OCI-M2 (cell line): ENCODE results near the gene LAMA1.
"Not testable (repeated sequence)": the region's sequence is repeated elsewhere in the genome, so short reads cannot be mapped to it uniquely, and the experiment has no call there.

Experiments used
- DNase-seq: peaks from one replicate; lab custom pipeline; 2025; ENCODE audit not compliant: unreplicated experiment; lab: John Stamatoyannopoulos, UW

The LAMA1 gene

DNA sequence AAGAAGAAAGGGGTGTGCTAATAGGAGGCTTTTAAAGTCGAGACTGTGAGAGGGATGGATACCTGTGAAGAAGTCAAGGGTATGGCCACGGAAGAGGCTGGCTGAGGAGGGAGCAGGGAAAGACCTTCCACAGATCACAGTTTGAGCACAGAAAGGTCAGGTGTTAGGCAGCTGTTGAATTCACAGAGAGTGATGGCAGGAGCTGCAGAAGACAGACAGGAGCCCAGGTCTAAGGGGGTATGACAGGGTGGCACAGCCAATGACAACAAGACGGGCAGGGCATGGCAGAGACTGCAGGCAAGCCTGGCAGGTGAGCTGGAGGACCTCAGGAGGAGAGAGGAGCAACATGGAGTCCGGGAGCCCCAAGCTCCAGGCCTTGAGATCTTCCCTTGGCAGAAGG is 163.1 kb downstream of the LAMA1 start:
- no peak for DNase-seq

DNA sequence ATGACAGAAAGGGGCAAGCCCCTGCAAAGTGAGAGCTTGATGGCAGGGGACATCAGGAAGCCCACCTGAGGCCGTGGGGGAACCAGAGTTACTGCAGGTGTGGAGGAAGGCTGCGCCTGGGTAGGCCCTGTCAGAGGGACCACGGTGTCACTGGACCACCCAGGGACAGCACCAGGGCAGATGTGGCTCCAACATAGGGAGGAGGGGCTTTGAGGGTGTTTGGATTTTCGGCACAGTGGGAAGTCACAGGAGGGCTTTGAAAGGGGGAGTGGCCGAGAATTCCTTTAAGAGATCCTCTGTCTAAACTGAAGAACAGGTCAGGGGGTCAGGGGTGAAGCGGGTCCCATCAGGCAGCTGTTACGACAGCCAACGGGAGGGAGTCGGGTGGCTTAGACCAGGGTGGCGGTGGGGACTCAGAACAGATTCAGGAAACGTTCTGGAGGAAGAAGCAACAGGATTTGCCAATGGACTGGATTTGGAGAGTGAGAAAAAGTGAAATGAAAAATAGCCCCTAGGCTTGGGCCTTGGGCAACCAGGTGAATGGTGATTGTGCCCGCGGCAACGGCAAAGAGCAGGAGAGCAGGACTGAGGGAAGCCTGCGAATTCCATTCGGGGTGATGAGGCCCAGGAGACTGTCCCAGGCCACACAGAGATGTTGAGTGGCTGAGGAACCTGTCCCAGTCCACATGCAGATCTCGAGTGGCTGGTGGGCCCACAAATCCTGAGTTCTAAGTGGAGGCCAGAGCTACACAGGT is 166.1 kb downstream of the LAMA1 start:
- DNase-seq, result no peak

DNA sequence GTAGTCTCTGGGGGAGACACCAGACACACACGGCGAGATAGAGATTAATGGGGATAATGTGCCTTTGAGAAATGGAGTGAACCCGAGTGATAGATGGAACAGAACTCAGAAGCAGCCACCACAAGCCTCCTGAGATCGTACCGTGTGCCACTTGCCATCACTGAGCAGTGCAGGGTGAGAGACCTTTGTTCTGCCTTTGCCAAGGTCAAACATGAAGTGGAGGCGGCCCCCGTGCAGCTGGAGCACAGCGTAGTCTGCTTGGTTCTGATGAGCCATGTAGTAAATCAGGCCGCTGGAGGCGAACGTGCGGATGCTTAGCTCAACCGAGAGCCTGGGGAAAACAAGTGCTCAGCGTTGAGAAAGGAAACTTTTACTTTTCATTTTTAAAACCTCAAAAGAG is 167.0 kb downstream of the LAMA1 start:
- DNase-seq, result no peak

DNA sequence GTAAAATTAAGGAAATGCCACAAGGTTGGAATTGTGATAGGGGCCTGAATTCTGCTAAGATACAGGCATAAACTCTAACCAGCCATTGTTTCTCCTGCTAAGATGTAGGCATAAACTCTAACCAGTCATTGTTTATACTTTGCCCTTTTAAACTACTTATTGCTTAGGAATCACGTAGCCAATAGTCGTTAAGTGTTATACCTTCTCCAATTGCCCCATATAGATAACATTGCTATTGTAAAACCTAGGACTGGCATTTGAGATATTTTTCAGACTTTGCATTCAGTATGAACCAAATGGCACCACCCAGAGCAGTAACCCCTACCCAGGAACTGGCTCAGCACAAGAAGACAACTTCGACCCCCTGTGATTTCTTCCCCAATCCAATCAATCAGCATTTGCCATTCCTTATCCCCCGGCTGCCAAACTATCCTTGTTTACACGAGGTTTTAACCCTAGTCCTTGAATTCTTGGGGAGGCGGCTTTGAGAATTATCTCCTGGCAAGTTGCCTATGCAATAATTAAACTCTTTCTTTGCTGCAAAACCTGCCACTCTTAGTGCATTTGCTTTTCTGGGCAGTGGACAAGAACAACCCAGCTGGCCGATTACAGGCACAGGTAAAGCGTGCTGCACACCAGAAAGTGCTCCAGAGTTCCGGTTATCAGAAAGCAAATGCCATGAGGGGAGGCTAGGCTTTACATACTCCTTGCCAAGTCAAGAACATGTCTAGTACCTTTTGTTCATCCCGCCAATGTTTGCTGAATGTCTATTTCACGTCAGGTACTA is 167.6 kb downstream of the LAMA1 start:
- DNase-seq, result no peak

DNA sequence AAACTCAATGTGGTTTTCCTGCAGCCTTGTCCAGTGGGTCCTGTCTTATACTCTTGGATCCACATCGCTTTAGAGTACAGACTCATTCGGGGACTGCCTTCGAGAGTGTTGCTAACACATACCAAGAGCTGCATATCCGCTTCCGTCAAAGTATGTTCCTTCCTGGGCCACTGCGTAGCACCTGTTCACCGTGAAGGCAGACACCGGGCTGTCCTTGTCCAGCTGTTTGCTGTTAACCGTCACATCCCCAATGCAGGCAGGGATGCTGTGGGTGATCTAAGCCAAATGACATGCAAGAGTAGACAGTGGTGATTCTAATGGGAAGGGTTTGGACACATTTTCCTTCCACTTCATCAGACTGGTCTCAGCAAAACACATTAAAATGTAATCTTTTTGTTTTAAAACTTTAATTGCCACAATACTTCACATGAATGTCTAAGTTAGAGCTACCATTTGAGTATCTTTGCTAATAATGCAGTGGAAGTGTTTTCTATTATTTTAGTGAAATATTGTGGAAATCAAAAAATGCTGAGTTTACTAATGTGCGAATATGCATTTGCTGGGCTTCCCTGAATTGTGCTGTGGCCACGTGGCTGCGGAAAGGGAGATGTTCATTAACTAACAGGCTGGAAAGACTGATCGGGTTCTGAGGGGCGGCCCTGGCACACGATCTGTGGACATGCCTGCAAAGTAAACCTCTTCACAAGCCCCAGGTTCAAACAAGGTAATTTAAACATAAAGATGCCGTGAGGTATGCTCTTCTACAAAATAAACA is 169.1 kb downstream of the LAMA1 start:
- DNase-seq, result no peak

DNA sequence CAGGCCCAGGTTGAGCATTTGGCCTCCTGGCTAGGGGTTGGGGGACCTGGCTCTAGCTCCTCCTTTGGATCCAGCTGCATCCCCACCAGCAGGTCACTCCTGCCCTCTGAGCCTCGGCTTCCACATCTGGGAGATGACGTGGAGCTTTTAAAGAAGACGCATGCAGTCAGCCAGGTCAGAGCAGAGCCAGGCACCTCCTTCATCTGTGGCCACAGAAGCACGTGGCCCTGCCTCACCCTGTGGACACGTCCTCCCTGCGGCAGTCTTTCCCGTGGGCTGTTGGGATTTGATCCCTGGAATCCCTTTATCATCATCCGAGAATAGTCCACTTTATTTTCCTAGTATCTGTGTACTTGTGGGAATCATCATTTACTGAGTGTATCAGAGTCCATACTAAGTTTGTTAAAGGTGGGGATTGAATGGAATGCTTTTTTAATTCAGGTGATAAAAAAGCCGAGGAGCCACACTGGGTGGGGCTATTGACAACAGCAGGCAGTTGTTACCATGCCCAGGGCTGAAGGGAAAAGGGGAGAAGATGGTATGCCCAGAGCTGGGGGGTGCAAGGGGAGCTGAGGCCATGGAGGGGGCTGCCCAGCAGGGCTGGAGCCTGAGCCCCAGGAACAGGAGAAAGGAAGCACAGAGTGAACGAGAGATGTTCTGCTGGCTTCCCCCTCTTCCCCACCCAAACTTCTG is 170.1 kb downstream of the LAMA1 start:
- no peak for DNase-seq

DNA sequence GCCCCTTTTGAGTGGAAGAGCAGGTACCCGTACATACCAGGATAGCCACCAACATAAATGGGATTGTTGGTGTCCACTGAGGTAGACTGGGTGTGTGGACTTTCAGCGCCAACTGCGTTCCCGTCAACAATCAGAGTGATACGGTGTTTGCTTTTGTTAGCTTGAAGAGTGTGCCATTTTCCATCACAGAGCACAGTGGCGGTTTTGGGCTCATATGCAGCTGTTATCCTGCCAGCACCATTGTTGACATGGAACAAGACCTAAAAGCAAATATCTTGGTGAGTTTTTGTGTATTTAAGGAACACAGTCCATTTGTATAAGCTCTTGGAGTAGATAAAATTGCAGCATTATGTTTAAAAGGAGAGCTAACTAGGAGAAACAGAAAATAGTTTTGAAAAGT is 174.5 kb downstream of the LAMA1 start:
- no peak for DNase-seq

DNA sequence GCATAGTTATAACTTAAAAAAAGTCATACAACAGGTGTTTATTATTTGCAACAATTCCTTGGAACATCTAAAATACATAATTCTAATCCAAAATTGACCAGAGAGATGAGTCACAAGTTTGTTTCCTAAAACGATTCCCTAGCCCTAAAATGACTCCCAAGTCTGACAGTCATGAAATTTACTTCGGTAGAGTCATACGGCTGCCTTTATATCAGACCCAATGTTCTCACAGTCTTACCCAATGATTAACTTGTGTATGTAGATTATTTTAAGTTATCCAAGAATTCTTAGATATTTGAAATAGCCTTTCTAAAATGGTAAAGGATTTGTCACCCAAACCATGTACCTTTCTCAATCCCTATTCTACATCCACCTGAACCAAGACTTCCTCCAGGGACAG is 174.9 kb downstream of the LAMA1 start:
- DNase-seq, result no peak

DNA sequence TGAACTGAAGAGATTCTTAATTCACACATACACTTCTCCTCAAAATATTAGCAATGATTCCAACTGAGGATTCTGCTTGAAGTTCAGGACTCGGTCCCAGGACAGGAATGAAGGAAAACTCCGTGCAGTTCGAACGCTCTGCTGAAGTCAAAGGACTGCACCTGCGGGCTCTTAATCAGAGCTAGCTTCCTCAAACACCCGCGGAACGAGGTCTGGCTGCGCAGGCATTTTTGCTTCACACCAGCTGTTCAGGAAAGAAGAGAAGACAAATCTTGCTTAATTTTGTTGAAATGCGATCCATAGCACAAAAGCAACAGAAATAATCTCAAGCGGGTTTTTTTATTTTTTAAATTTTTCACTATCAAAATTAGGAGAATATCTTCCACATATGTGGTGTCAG is 175.6 kb downstream of the LAMA1 start:
- DNase-seq, result no peak

DNA sequence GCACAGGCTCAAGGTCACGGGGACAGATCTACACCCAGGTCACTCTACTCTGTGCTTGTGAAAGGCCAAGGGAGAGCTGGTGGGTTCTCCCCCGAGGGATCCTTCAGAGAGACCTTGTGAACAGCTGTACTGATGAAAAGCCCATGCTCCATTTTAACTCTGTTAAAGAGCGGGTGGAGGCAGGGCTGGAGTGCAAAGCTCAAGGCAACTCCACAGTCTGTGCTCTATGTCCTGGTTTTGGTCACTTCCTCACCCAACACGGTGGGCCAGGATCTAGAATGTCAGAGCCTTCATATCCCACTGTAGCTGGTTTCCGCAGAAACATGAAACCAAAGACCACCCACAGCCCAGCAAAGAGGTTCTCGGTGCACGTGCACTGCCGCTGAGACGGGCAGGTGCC is 177.1 kb downstream of the LAMA1 start:
- DNase-seq, result no peak

DNA sequence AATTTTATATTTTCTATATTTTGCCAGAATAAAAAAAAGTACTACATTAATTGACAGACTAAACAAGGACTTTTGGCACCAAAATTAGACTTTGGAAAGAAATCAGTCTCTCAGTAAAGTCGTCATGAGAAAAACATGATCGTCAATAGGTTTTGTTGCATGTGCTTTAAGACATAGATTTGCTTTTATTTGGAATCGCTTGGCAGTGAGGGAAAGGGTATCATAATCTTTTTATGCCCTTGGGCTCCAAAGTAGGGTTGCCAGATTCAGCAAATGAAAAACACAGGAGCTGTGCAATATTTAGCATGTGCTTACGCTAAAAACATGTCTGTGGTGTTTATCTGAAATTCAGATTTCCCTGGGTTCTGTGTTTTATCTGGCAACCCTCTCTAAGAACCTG is 177.6 kb downstream of the LAMA1 start:
- DNase-seq, result no peak

DNA sequence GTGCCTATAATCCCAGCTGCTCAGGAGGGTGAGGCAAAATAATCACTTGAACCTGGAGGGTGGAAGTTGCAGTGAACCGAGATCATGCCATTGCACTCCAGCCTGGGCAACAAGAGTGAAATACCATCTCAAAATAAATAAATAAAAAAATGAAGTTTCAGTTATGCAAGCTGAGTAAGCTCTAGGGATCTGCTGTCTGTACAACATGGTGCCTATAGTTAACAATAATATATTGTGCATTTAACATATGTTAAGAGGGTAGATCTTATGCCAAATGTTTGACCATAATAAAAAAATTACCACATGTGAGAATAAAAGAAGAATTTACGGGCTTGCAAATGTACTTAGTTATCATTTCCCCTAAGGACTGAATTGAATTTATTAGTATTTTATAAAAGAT is 179.2 kb downstream of the LAMA1 start:
- not testable (repeated sequence) for DNase-seq

DNA sequence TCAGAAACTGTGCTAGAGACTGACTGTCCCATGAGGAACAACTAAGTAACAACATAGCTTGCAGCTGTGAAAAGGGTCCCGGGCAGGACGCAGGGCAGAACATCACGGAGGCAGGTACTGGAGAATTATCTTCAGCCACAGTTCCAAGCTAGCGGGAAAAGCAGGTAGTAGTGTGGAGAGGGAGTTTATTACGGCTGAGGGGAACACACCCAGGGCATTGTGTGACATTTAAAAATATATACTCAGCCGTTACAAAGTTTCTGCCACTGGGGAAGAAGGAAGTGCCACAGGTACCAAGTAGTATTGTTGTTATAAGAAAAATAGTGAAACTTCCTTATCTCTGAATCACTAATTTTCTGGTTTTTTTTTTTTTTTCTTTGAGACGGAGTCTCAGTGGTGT is 179.6 kb downstream of the LAMA1 start:
- DNase-seq, result no peak

DNA sequence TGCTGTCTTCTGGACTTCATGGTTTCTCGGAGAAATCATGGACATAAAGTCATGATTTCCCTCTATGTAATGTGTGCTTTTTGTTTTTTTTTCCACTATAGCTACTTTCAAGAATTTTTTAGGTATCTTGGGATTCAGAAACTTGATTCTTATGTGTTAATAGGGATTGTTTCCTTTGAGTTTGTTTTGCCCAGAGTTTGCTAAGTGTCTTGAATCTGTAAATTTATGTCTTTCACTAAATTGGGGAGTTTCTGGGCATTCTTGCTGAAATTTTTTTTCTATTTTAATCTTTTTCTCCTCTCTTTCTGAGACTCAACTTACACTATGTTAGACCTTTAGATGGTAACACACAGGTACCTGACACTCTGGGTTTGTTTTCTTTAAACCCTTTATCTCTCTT is 182.7 kb downstream of the LAMA1 start:
- DNase-seq, result no peak

DNA sequence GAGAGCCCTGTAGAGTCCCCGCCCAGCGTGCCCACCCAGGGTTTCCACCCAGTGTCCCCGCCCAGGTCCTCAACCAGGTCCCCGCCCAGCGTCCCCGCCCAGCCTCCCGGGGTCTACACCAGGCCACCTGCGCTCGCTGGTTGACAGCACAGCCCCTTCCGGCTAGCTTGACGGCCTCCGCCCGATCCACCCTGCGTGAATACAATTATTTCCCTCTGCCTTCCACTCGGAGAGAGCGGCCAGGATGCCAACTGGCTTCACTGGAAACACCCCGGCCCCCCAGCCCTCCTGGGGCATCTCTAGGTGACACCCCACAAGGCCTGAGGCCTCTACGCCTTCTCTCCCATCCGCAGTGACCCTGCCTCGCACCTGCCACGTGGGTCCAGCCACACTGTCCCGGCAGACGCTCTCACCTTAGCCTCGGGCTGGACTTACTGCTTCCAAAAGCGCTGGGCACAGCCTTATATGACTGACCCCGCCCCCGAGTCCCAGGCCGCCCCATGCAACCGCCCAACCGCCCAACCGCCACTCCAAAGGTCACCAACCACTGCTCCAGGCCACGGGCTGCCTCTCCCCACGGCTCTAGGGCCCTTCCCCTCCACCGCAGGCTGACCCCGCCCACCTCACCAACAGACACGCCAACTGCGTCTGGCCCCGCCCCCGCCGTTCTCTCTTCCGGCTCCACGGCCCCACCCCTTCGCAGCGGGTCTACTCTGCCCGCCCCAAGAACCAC is 188.1 kb downstream of the LAMA1 start:
- DNase-seq, result no peak

DNA sequence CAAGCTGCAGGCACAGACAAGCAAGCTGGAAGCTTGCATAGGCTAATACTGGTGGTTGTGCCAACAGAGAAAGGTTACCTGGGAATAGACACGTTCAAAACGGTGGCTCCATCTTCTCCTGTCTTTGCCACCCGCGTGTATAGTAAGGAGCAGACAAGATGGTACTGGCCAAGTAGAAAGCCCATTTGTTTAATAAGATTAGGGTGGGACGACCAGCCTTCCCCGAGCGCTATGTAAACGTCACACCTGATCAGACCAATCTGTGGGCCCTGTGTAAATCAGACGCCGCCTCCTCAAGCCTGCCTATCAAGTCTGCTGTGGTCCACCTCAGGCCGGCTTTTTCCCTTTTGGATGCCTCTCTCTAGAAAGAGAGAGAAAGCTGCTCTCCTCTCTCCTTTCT is 189.2 kb downstream of the LAMA1 start:
- DNase-seq, result no peak

DNA sequence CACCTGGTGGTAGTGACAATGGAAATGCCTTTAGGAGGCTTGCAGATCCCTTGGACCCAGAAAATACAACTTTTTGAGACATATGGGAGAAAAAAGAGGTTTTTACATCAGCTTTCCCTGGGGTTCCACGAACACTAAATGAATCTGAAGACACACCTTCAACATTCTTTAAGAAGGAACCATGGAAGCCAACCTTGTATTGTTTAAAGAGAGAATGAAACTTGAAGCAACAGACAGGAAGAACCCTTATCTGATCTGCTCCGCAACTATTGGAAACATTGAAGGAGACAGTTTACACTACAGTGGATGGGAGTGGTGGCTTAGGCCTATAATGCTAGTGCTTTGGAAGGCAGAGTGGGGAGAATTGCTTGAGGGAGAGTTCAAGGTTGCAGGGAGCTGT is 190.4 kb downstream of the LAMA1 start:
- DNase-seq, result no peak

DNA sequence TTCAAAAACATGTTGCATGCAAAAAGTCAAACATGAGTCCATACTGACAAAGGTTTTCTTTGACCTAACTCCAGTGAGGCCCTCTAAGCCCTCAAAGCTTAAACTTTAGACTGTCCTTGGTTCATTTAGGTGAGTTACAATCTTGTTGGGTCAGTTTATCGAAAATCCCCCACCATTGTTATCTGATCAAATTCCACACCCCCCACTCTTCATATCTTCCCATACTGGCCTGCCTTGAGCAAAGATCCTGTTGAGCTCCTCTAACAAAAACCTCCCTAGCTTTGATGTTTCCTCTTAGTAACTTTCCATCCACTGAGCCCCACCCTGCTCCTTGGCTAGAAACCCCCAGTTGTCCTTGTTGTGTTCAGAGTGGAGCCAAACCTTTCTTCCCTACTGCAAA is 194.4 kb downstream of the LAMA1 start:
- no peak for DNase-seq

DNA sequence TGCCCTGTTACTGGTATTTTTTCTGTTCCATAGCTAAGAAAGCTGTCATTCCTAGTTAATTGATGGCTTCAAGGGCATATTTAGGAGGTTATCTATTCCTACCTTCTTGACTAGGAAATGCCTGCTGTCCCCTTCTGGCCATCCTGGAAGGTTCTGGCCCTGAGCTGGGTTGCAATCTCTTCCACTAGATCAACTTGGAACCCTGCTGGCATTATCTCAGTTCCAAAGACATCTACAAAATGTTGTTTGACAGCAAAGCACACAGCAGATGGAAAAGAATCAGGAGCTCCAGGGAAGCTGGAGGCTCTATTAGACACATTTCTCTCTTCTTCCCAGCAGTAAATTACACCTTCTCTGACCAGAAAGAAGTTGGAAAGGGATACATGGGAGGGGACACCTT is 196.0 kb downstream of the LAMA1 start:
- DNase-seq, result no peak

DNA sequence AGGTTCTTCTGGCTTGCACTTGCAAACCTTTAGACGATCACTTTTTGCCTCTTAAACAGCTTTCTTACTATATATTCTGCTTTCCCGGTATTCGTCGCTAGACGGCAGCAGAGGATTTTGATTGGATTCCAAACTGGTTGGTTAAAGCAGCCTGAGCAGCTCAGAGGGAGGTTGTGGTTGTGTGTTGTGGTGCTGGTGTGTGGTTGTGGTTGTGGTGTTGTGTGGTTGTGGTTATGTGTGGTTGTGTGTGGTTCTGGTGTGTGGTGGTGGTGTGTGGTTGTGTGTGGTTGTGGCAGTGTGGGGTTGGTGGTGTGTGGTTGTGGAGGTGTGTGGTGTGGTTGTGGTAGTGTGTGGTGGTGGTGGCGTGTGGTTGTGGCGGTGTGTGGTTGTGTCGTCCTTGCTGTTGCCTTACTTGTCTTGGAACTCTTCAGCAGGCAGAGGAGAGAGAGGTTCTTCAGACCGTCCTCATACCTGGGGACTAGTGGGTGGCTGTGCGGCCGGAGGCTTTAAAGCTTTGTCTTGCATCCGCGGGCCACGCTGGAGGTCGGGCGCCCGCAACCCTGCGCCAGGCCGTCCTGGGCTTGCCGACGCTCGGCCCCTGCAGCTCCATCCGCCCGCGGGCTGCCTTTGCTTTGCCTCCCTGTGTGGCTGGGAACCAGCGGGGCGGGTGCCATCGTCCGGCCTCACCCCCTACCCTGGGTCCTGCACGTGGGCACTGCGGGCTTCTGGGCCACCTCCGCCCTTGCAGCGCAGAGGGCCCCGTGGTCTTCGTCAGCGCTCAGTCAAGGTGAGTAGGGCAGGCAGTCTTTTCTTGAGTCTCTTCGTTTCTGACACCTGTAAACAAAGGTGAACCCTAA is 197.3 kb downstream of the LAMA1 start:
- DNase-seq, result no peak
